DOHH2 (cell line): Measurements from ENCODE around the gene CIPC.

Experiments
- EZH2phosphoT487 ChIP-seq: fragments of 200-600 bp; sonication (generic); IDR thresholded peaks from 2 replicates; pipeline ENCODE4 v1.6.1; 2017; ENCODE audit warnings: borderline replicate concordance, mild to moderate bottlenecking, antibody characterized with exemption, low read length, moderate library complexity, mixed read lengths
- TF ChIP-seq, protein P1 (sequence below): fragments of 200-600 bp; sonication (generic); IDR thresholded peaks from one replicate; pipeline ENCODE4 v1.5.1; 2014; ENCODE audit warnings: antibody characterized with exemption, mild to moderate bottlenecking, low read depth, low read length; ENCODE audit not compliant: poor library complexity, severe bottlenecking

- TF ChIP-seq, protein P1, sequence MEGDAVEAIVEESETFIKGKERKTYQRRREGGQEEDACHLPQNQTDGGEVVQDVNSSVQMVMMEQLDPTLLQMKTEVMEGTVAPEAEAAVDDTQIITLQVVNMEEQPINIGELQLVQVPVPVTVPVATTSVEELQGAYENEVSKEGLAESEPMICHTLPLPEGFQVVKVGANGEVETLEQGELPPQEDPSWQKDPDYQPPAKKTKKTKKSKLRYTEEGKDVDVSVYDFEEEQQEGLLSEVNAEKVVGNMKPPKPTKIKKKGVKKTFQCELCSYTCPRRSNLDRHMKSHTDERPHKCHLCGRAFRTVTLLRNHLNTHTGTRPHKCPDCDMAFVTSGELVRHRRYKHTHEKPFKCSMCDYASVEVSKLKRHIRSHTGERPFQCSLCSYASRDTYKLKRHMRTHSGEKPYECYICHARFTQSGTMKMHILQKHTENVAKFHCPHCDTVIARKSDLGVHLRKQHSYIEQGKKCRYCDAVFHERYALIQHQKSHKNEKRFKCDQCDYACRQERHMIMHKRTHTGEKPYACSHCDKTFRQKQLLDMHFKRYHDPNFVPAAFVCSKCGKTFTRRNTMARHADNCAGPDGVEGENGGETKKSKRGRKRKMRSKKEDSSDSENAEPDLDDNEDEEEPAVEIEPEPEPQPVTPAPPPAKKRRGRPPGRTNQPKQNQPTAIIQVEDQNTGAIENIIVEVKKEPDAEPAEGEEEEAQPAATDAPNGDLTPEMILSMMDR: no peak
- no peak for TF ChIP-seq EZH2phosphoT487
These were observed 36.3 kb upstream of the CIPC start for GRCh38 chr14:77061630-77062257.
